Middle frontal gyrus (tissue), 1 donor: Measurements from ENCODE around the gene CLK2.

ENCODE experiments used
- DNase-seq: peaks from one replicate; pipeline ENCODE4 v3.0.0-alpha.2; 2015; ENCODE audit warnings: low spot score; ENCODE audit errors: extremely low spot score

Gene CLK2

GRCh38 chr1:155273343-155274245 lies at the start of gene CLK2:
CLK2 (minus strand) TSS chr1:155273504; CDS start chr1:155270977, 2,527 bp downstream.
- peak; percentile 85 for DNase-seq

GRCh38 chr1:155322571-155322952 lies 49.3 kb upstream of the CLK2 start:
- DNase-seq: no peak

GRCh38 chr1:155321639-155322503 lies 48.6 kb upstream of the CLK2 start:
- DNase-seq: no peak

GRCh38 chr1:155320661-155321617 lies 47.6 kb upstream of the CLK2 start, which contains the start of gene RUSC1:
RUSC1 (plus strand) TSS chr1:155320894; CDS start chr1:155321774, 880 bp downstream.
- DNase-seq: peak; percentile 79

- DNase-seq: no peak
Observed at GRCh38 chr1:155320252-155320651, 46.9 kb upstream of the CLK2 start.

GRCh38 chr1:155319536-155319935 lies 46.2 kb upstream of the CLK2 start:
- DNase-seq: no peak

GRCh38 chr1:155318082-155318481 lies 44.8 kb upstream of the CLK2 start:
- DNase-seq: no peak

GRCh38 chr1:155316922-155317321 lies 43.6 kb upstream of the CLK2 start:
- no peak for DNase-seq

- DNase-seq: no peak
Observed at GRCh38 chr1:155313261-155313660, 40.0 kb upstream of the CLK2 start.

- DNase-seq: no peak
Observed at GRCh38 chr1:155309423-155310021, 36.2 kb upstream of the CLK2 start.

- peak; percentile 99 for DNase-seq
Observed at GRCh38 chr1:155308493-155309422, 35.5 kb upstream of the CLK2 start, which contains the start of gene FDPS. FDPS (plus strand) TSS chr1:155308866; CDS start chr1:155309790, 924 bp downstream.

GRCh38 chr1:155307247-155307740 lies 34.0 kb upstream of the CLK2 start:
- no peak for DNase-seq

GRCh38 chr1:155305881-155306391 lies 32.6 kb upstream of the CLK2 start:
- no peak for DNase-seq

- no peak for DNase-seq
Observed at GRCh38 chr1:155304558-155305063, 31.3 kb upstream of the CLK2 start.

- DNase-seq: no peak
Observed at GRCh38 chr1:155301342-155301841, 28.1 kb upstream of the CLK2 start, which contains the start of gene PKLR. PKLR (minus strand) TSS chr1:155301438; CDS start chr1:155301395, 43 bp downstream.

- DNase-seq: no peak
Observed at GRCh38 chr1:155300553-155301329, 27.4 kb upstream of the CLK2 start.

GRCh38 chr1:155300024-155300423 lies 26.7 kb upstream of the CLK2 start:
- DNase-seq: no peak
